ENCODE data around the gene FCER1G.
"Not testable (repeated sequence)": the region's sequence is repeated elsewhere in the genome, so short reads cannot be mapped to it uniquely, and the experiment has no call there.

The FCER1G gene

DNA sequence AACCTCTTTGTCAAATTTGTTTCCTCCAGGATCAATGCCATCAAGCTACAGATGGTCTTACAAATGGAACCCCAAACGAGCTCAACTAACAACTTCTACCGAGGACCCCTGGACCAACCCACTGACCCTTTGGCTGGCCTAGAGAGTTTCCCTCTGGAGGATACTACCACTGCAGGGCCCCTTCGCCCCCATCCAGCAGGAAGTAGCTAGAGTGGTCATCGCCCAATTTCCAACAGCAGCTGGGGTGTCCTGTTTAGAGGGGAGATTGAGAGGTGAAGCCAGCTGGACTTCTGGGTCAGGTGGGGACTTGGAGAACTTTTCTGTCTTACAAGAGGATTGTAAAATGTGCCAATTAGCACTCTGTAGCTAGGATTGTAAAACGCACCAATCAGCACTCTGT is 42.0 kb downstream of the FCER1G start:
- not testable (repeated sequence) for H3K79me2 ChIP-seq (ENCODE audit: control insufficient read depth, insufficient read depth, low read length, unreplicated experiment); H2AFZ ChIP-seq (ENCODE audit: low read length, unreplicated experiment); H3K27ac ChIP-seq (ENCODE audit: low read depth, low read length); H3K36me3 ChIP-seq (ENCODE audit: insufficient read depth, low read length); H3K4me3 ChIP-seq (ENCODE audit: low read depth, low read length)
- peaks cover 13% of the 10 kb centered on the region for H3K4me1 ChIP-seq (ENCODE audit: control insufficient read depth, insufficient read depth, low read length, unreplicated experiment)
- peaks cover 50% of the 10 kb centered on the region for H3K27me3 ChIP-seq (ENCODE audit: insufficient read depth, low read length)

DNA sequence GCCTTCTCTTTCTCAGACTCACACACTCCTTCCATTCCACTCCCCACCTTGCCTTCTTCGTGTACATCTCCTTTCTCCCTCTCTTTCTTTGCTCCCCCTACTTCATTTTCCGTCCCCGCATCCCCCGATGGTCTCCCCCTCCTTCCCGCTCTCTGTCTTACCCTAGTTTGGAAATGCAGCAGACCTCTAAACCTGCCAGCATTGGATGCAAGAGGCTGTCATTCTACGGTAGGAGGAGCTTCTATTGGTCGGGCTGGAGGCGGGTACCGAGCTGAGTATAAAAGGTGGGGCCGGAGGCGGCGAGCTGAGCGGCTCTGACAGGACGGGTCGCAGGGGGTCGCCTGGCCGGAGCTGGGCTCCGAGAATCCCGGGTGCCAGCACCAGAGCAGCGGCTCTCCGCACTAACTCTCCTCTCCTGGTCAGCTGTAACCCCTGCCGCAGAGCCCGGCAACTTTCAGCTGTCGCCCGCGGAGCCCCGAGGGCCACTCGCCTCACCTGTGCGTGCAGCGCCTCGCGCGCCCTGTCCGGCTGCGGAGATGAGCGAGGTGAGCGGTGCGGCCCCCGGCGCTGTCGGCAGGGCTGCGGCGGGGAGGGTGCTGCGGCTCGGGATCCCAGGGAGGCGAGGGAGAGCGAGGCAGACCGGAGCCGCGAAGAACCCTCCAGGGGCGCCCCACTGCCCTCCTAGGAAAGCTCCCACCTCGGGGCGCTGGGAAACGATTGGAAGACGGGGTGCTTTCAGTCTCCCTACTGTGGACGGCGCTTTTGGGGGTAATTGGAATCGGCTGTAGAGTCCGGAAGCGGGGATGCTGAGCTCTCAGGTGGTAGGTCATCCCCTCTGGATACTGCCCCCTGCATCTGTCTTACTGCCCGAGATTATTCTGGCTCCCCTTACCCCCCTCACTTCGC is 43.6 kb downstream of the FCER1G start, which contains the start of gene PCP4L1:
PCP4L1 (plus strand) TSS at position 307 of the 906 bp plus-strand sequence; CDS start at position 537, 230 bp downstream.
- H3K27me3 ChIP-seq (ENCODE audit: insufficient read depth, low read length): peaks cover 50% of the 10 kb centered on the region
- H3K36me3 ChIP-seq (ENCODE audit: insufficient read depth, low read length): no peaks in the 10 kb centered on the region
- H3K79me2 ChIP-seq (ENCODE audit: control insufficient read depth, insufficient read depth, low read length, unreplicated experiment): no peaks in the 10 kb centered on the region
- H3K27ac ChIP-seq (ENCODE audit: low read depth, low read length): no peak within 1 kb of the TSS
- H3K4me3 ChIP-seq (ENCODE audit: low read depth, low read length): peak within 1 kb of the TSS; percentile 70
- H2AFZ ChIP-seq (ENCODE audit: low read length, unreplicated experiment): peak within 1 kb of the TSS; percentile 64
- peaks cover 13% of the 10 kb centered on the region for H3K4me1 ChIP-seq (ENCODE audit: control insufficient read depth, insufficient read depth, low read length, unreplicated experiment)

DNA sequence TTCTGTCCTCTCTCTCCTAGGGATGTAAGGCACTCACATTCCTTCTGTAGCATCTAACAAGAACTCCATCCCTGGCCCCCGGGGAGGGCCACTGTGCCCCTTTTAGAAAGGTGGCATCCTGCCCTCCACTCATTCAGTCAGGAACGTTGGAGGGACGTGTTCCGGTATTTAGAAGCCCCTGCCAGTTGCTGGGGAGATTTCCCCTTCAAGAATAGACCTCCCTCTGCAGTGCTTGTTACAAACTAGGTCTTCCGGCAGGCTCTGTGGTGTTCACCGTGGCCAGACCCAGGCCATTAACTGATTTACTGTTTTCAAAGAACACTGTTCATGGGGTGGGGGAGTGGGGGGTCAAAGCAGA is 44.2 kb downstream of the FCER1G start:
- H3K36me3 ChIP-seq (ENCODE audit: insufficient read depth, low read length): no peaks in the 10 kb centered on the region
- H3K27me3 ChIP-seq (ENCODE audit: insufficient read depth, low read length): peaks cover 50% of the 10 kb centered on the region
- peak overlapping the region; percentile 70 for H3K4me3 ChIP-seq (ENCODE audit: low read depth, low read length)
- peaks cover 13% of the 10 kb centered on the region for H3K4me1 ChIP-seq (ENCODE audit: control insufficient read depth, insufficient read depth, low read length, unreplicated experiment)
- no peak overlapping the region for H3K27ac ChIP-seq (ENCODE audit: low read depth, low read length)
- no peak overlapping the region for H2AFZ ChIP-seq (ENCODE audit: low read length, unreplicated experiment)
- H3K79me2 ChIP-seq (ENCODE audit: control insufficient read depth, insufficient read depth, low read length, unreplicated experiment): no peaks in the 10 kb centered on the region

DNA sequence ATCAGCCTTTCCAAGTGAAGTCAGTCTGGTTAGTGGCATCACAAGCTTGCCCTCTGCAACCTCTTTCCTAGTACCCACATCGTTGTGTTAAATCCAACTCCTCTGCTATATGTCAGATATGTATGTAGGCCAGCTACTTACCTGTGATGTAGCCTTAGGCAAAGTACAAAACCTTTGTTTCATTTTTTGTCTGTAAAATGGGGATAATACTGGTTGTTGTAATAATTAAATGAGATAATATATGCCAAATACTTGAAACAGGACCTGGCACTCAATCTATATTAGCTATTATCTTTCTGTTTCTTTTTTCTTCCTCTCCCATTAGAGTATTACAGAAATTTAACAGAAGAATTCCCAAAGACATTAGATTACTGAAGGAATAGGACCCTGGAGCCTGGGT is 44.7 kb downstream of the FCER1G start:
- Histone ChIP-seq H3K36me3 (ENCODE audit: insufficient read depth, low read length) (no peaks in the 10 kb centered on the region), H3K4me1 (ENCODE audit: control insufficient read depth, insufficient read depth, low read length, unreplicated experiment) (peaks cover 13% of the 10 kb centered on the region), H3K27ac (ENCODE audit: low read depth, low read length) (no peak overlapping the region), H3K4me3 (ENCODE audit: low read depth, low read length) (no peak overlapping the region), H2AFZ (ENCODE audit: low read length, unreplicated experiment) (no peak overlapping the region), H3K79me2 (ENCODE audit: control insufficient read depth, insufficient read depth, low read length, unreplicated experiment) (no peaks in the 10 kb centered on the region), H3K27me3 (ENCODE audit: insufficient read depth, low read length) (peaks cover 50% of the 10 kb centered on the region)

DNA sequence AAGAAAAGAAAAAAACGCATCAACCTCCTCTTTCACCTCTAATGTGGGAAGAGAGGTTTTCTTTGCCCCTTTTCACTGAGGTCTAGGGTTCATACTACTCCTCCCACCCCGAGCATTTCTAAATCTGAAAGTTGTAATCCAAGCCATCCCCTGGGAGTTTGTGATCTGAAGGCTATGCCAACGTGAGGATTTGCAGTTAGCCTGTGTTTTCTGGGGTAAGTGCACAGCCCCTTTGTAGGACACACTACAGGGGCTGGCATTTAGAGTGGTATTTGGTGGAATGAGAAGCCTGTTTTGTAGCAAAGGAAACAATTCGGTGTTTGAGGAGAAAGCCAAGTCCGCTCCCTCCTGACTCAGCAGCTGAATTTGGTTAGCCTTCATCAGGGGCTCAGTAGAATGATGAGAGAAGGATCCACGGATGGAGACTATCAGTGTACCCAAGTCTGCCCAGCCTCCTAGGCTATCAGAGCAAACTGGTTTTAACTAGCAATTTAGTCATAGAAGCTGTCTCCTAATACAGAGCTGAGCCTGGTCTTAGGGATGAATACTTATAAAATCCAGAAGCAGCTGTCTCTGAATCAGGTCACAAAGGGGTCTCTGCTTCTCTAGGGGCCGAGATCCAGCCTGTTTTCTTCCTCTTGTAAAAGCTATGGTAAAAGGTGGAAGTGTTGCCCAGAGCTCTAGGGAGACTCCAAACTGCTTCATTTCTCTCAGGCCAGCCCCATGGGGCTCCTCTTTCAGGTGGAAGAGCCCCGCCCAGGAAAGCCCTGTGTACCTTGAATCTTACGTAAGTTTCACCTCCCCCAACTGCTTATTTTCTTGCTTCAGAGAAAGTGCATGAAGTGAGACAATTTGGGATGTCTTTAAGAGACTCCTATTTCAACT is 45.5 kb downstream of the FCER1G start:
- Histone ChIP-seq H3K27ac (ENCODE audit: low read depth, low read length) (no peak overlapping the region), H2AFZ (ENCODE audit: low read length, unreplicated experiment) (no peak overlapping the region), H3K4me3 (ENCODE audit: low read depth, low read length) (no peak overlapping the region), H3K79me2 (ENCODE audit: control insufficient read depth, insufficient read depth, low read length, unreplicated experiment) (no peaks in the 10 kb centered on the region), H3K36me3 (ENCODE audit: insufficient read depth, low read length) (no peaks in the 10 kb centered on the region), H3K4me1 (ENCODE audit: control insufficient read depth, insufficient read depth, low read length, unreplicated experiment) (peaks cover 13% of the 10 kb centered on the region), H3K27me3 (ENCODE audit: insufficient read depth, low read length) (peaks cover 50% of the 10 kb centered on the region)

DNA sequence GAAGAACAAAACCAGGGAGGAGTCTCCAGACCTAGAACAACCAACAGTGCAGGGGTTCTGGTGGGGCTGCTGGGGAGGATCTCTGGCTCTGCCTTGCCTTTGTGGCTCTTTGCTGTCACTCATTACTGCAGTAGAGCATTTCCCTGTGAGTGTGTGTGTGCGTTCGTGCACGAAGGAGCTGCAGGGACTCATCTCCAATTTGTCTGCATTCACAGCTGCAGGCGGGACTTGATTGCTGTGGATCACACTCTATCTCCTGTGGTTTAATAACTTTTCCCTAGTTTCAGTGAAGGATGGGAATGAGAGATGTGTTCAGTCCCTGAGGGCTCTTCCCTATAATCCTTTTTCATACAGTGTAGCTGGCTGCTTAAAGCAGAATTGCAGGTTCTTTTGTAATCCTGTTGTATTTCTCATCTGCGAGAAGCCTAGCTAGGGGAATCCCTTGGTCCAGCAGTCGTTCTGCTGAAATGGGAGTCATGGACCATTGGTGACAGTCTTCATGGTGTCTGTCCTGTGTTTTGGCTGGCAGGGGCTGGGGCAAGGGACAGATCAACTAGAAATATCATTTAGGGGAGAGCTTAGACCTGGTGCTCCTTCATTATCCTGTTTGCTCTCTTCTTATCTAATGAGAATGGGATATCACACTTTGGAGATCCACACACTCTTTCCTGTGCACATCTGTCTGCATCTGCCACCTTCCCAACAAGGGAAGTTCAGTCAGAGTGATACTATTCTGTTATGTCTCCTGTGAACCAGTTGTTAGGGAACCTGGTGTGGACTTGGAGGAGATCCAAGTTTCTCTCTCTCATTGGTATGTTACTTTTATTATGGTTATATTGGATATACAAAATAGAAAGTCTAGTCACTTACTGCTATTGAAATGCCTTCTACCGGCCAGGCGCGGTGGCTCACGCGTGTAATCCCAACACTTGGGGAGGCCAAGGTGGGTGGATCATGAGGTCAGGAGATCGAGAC is 46.5 kb downstream of the FCER1G start:
- Histone ChIP-seq H3K4me3 (ENCODE audit: low read depth, low read length) (no peak overlapping the region), H3K36me3 (ENCODE audit: insufficient read depth, low read length) (no peaks in the 10 kb centered on the region), H2AFZ (ENCODE audit: low read length, unreplicated experiment) (no peak overlapping the region), H3K79me2 (ENCODE audit: control insufficient read depth, insufficient read depth, low read length, unreplicated experiment) (no peaks in the 10 kb centered on the region), H3K27me3 (ENCODE audit: insufficient read depth, low read length) (peaks cover 50% of the 10 kb centered on the region), H3K4me1 (ENCODE audit: control insufficient read depth, insufficient read depth, low read length, unreplicated experiment) (peaks cover 18% of the 10 kb centered on the region), H3K27ac (ENCODE audit: low read depth, low read length) (no peak overlapping the region)

DNA sequence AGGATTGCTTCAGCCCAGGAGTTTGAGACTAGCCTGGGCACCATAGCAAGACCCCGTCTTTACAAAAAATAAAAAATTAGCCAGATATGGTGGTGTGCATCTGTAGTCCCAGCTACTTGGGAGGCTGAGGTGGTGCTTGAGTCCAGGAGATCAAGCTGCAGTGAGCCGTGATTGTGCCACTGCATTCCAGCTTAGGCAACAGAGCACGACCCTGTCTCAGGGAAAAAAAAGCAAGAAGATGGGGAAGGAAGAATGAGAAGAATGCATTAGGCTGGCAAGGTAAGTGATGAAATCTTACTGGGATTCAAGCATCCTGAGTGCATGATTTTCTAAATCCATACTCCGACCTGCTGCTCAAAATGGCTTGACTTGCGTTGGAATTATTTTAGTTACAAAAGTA is 50.2 kb downstream of the FCER1G start:
- peaks cover 17% of the 10 kb centered on the region for H3K27me3 ChIP-seq (ENCODE audit: insufficient read depth, low read length)
- H2AFZ ChIP-seq (ENCODE audit: low read length, unreplicated experiment): no peak overlapping the region
- H3K4me3 ChIP-seq (ENCODE audit: low read depth, low read length): no peak overlapping the region
- H3K36me3 ChIP-seq (ENCODE audit: insufficient read depth, low read length): no peaks in the 10 kb centered on the region
- no peaks in the 10 kb centered on the region for H3K79me2 ChIP-seq (ENCODE audit: control insufficient read depth, insufficient read depth, low read length, unreplicated experiment)
- no peak overlapping the region for H3K27ac ChIP-seq (ENCODE audit: low read depth, low read length)
- H3K4me1 ChIP-seq (ENCODE audit: control insufficient read depth, insufficient read depth, low read length, unreplicated experiment): peaks cover 14% of the 10 kb centered on the region

DNA sequence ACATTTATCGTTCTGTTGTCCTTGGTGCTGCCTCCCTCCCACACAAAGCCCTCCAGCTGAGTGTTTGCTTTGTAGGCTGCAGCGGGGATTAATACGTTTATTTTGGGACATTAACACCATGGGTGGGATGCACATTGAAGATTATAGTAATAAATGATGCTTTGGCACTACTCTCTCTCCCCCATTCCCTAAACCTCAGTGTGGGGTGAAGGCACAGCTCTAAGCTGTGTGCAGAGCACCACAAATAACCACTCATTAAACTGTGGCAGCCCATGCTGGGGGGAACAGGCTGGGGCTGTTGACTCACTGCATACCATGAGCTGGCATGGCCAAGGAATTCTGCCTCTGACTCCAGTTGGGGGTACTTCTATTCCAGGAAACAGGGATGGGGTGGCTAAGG is 51.1 kb downstream of the FCER1G start:
- peaks cover 8% of the 10 kb centered on the region for H3K27me3 ChIP-seq (ENCODE audit: insufficient read depth, low read length)

DNA sequence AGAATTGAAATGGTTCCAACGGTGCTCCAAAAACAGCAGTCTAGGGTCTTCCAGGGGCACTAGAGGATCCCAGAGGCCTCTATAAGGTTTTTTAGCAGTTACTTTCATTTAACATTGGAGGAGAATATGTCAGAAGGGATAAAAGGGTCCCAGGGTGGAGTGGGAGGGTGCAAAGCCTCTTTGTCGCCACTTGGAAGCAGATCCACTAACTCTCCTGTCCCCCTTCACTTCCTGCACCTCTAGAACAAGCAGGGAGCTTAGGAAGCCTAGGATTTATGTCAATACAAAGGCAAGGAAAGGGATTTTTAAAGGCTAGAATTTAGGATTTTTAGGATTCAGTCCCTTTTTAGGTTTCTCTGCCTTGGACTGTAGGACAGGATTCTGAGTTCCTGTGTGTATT is 51.7 kb downstream of the FCER1G start:
- Histone ChIP-seq H2AFZ (ENCODE audit: low read length, unreplicated experiment) (no peak overlapping the region), H3K36me3 (ENCODE audit: insufficient read depth, low read length) (no peaks in the 10 kb centered on the region), H3K27ac (ENCODE audit: low read depth, low read length) (no peak overlapping the region), H3K4me3 (ENCODE audit: low read depth, low read length) (no peak overlapping the region), H3K27me3 (ENCODE audit: insufficient read depth, low read length) (peaks cover 1% of the 10 kb centered on the region), H3K4me1 (ENCODE audit: control insufficient read depth, insufficient read depth, low read length, unreplicated experiment) (peaks cover 6% of the 10 kb centered on the region), H3K79me2 (ENCODE audit: control insufficient read depth, insufficient read depth, low read length, unreplicated experiment) (no peaks in the 10 kb centered on the region)

More for the DNA sequence above, 51.1 kb downstream of the FCER1G start:
- Histone ChIP-seq H2AFZ (ENCODE audit: low read length, unreplicated experiment) (no peak overlapping the region), H3K27ac (ENCODE audit: low read depth, low read length) (no peak overlapping the region), H3K79me2 (ENCODE audit: control insufficient read depth, insufficient read depth, low read length, unreplicated experiment) (no peaks in the 10 kb centered on the region), H3K4me1 (ENCODE audit: control insufficient read depth, insufficient read depth, low read length, unreplicated experiment) (peaks cover 7% of the 10 kb centered on the region), H3K36me3 (ENCODE audit: insufficient read depth, low read length) (no peaks in the 10 kb centered on the region), H3K4me3 (ENCODE audit: low read depth, low read length) (no peak overlapping the region)

DNA sequence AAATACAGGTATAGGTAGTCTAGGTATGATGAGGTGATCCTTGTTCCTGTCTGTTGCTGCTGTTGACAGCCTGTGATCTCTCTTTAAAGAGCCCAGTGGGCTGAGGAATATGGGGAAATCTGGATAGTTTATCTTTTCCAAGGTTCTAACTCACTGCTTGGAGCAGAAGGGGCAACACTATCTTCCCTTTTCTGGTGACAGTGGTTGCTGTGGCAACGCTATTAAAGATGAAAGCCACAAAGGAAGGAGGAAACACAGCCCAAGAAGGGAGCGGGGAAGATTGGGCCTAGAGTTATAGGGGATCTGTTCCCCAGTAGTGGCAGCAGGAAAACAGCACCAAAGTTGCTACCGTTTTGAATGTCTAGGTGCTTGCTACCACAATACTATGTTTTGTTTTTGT is 52.2 kb downstream of the FCER1G start:
- no peak overlapping the region for H3K4me3 ChIP-seq (ENCODE audit: low read depth, low read length)
- no peaks in the 10 kb centered on the region for H3K36me3 ChIP-seq (ENCODE audit: insufficient read depth, low read length)
- H3K27me3 ChIP-seq (ENCODE audit: insufficient read depth, low read length): no peaks in the 10 kb centered on the region; the same call in 1 of the 2 replicates
- H3K27ac ChIP-seq (ENCODE audit: low read depth, low read length): no peak overlapping the region
- H2AFZ ChIP-seq (ENCODE audit: low read length, unreplicated experiment): no peak overlapping the region
- no peaks in the 10 kb centered on the region for H3K79me2 ChIP-seq (ENCODE audit: control insufficient read depth, insufficient read depth, low read length, unreplicated experiment)
- peaks cover 6% of the 10 kb centered on the region for H3K4me1 ChIP-seq (ENCODE audit: control insufficient read depth, insufficient read depth, low read length, unreplicated experiment)
